B cell (primary cell): ENCODE results near the gene IGFL4. TPM values are rescaled to one million over a fixed set of nuclear protein-coding genes. Genes with fewer than 3 reads are reported as not detected.

Source experiments
- ATAC-seq: fragments of 200-7000 bp; cut with Tn5 transposase; one replicate; pipeline ENCODE4 v1.10.0; 2021; ENCODE audit warnings: low read depth, mild to moderate bottlenecking, moderate number of reproducible peaks, moderate library complexity
- CTCF ChIA-PET: fragments of 350-600 bp; sonication (Branson Sonifier 250); formaldehyde crosslinking; loops from one replicate; lab custom pipeline; 2021; ENCODE audit warnings: antibody characterized with exemption, inconsistent platforms; lab: Charles Lee
- POLR2A ChIA-PET: fragments of 350-600 bp; sonication (Branson Sonifier 250); formaldehyde crosslinking; loops from one replicate; lab custom pipeline; 2021; ENCODE audit warnings: antibody characterized with exemption; lab: Charles Lee
- DNase-seq: peaks from one replicate; pipeline ENCODE4 v3.0.0; 2013
- H2AFZ ChIP-seq: 2 replicates; pipeline ENCODE4 v1.6.1; 2012; ENCODE audit warnings: mild to moderate bottlenecking, low read depth, low read length; ENCODE audit not compliant: insufficient read depth, poor library complexity, severe bottlenecking
- H3K27ac ChIP-seq, 2 donors: 1 replicate in 1 of 2; 2 replicates in 1 of 2; pipeline ENCODE4 v1.5.1; 2012 to 2013; ENCODE audit warnings: low read length in 2 of 2, mild to moderate bottlenecking in 2 of 2, moderate library complexity in 1 of 2
- H3K27me3 ChIP-seq, 4 experiments: fragments of 200-600 bp in 1 of 4; sonication (generic) in 1 of 4; replicated peaks in 1 of 4; 1 replicate in 2 of 4; 2 replicates in 2 of 4; pipeline versions ENCODE4 v1.6.1 to v1.7.0; 2013 to 2016; ENCODE audit warnings: low read length in 3 of 4, mild to moderate bottlenecking in 2 of 4, mixed read lengths in 1 of 4, moderate library complexity in 1 of 4; ENCODE audit not compliant: insufficient read depth in 4 of 4, control insufficient read depth in 3 of 4; ENCODE audit errors: control extremely low read depth in 1 of 4
- H3K36me3 ChIP-seq, 2 experiments: replicated peaks in 1 of 2; 1 replicate in 1 of 2; 2 replicates in 1 of 2; pipeline versions ENCODE4 v1.6.1 to v1.7.1; 2013; ENCODE audit warnings: low read length in 1 of 2; ENCODE audit not compliant: insufficient read depth in 2 of 2, control insufficient read depth in 1 of 2; ENCODE audit errors: control extremely low read depth in 1 of 2, extremely low read depth in 1 of 2
- H3K4me1 ChIP-seq, 2 donors: fragments of 200-600 bp in 1 of 2; sonication (generic) in 1 of 2; 1 replicate in 1 of 2; 2 replicates in 1 of 2; pipeline versions ENCODE4 v1.5.1 to v1.6.1; 2013 to 2017; ENCODE audit warnings: low read length in 2 of 2; ENCODE audit not compliant: control insufficient read depth in 2 of 2, insufficient read depth in 2 of 2
- H3K4me2 ChIP-seq: replicated peaks from 2 replicates; pipeline ENCODE3; 2012; ENCODE audit warnings: mild to moderate bottlenecking, low read depth, low read length; ENCODE audit not compliant: poor library complexity, severe bottlenecking
- H3K4me3 ChIP-seq, 5 experiments: fragments of 200-600 bp in 1 of 5; sonication (generic) in 1 of 5; 1 replicate in 3 of 5; 2 replicates in 2 of 5; pipeline versions ENCODE4 v1.5.1 to v1.7.0; 2011 to 2016; ENCODE audit warnings: low read length in 4 of 5, mild to moderate bottlenecking in 4 of 5, low read depth in 2 of 5, control low read depth in 1 of 5, moderate library complexity in 1 of 5; ENCODE audit not compliant: insufficient read depth in 1 of 5; ENCODE audit errors: control extremely low read depth in 1 of 5, extremely low read depth in 1 of 5
- H3K79me2 ChIP-seq: fragments of 200-600 bp; sonication (generic); one replicate; pipeline ENCODE4 v1.6.0; 2016; ENCODE audit warnings: low read length; ENCODE audit not compliant: control insufficient read depth, insufficient read depth
- H3K9ac ChIP-seq: fragments of 200-600 bp; sonication (generic); 2 replicates; pipeline ENCODE4 v1.6.1; 2017; ENCODE audit warnings: mild to moderate bottlenecking, low read length, moderate library complexity
- H3K9me3 ChIP-seq, 3 donors: one replicate each; pipeline versions ENCODE4 v1.6.1 to v1.7.1; 2013; ENCODE audit warnings: low read length in 2 of 3; ENCODE audit not compliant: control insufficient read depth in 2 of 3, insufficient read depth in 1 of 3; ENCODE audit errors: control extremely low read depth in 1 of 3
- H4K20me1 ChIP-seq: 2 replicates; pipeline ENCODE4 v1.6.0; 2012; ENCODE audit warnings: mild to moderate bottlenecking, low read length; ENCODE audit not compliant: insufficient read depth, control insufficient read depth, poor library complexity, severe bottlenecking
- H3K27ac Mint-ChIP-seq: one replicate; pipeline ENCODE4 v1.8.0; 2021; ENCODE audit warnings: mixed read lengths
- H3K27me3 Mint-ChIP-seq: one replicate; pipeline ENCODE4 v1.8.0; 2021; ENCODE audit warnings: mixed read lengths
- H3K4me1 Mint-ChIP-seq: one replicate; pipeline ENCODE4 v1.8.0; 2021; ENCODE audit warnings: mixed read lengths
- H3K4me3 Mint-ChIP-seq: one replicate; pipeline ENCODE4 v1.8.0; 2021; ENCODE audit warnings: mixed read lengths
- H3K9me3 Mint-ChIP-seq: one replicate; pipeline ENCODE4 v1.8.0; 2022; ENCODE audit warnings: mixed read lengths; ENCODE audit not compliant: insufficient read depth
- EZH2 ChIP-seq: IDR thresholded peaks from 2 replicates; pipeline ENCODE4 v1.6.1; 2012; ENCODE audit warnings: borderline replicate concordance, low read depth, mild to moderate bottlenecking, moderate library complexity, low read length; ENCODE audit not compliant: insufficient read depth, poor library complexity, severe bottlenecking
- WGBS: methylation state at CpG from one replicate; pipeline ENCODE4 v1.1.5; 2013; ENCODE audit warnings: missing lambda C conversion rate; ENCODE audit not compliant: insufficient coverage; 5-methylcytosine and 5-hydroxymethylcytosine counted together
- intact Hi-C: fragments of 100-400 bp; cut with micrococcal nuclease; formaldehyde crosslinking; loops from one replicate; pipeline ENCODE4 v1.10.0; 2022
- polyA plus RNA-seq: library from polyadenylated mRNA; depleted of rRNA; stranded (reverse); fragments of >200 nt; gene quantifications from 2 replicates; pipeline ENCODE4 v1.2.3, GENCODE V29; 2012
- total RNA-seq, 2 donors: library from RNA; stranded (reverse); fragments of 120-200 nt in 1 of 2; gene quantifications; 1 replicate in 1 of 2; 2 replicates in 1 of 2; pipeline versions ENCODE4 v1.2.3 to v1.2.4, GENCODE V29; 2013 to 2022
- TF ChIP-seq, protein P1 (sequence below): fragments of 200-600 bp; IDR thresholded peaks from one replicate; pipeline ENCODE4 v1.8.0; 2022; ENCODE audit warnings: antibody characterized with exemption, mild to moderate bottlenecking

IGFL4 gene
- total and polyA plus RNA-seq, 2 donors (not counting 1 experiment from before 2014, with no cell fraction given), result not detected

DNA sequence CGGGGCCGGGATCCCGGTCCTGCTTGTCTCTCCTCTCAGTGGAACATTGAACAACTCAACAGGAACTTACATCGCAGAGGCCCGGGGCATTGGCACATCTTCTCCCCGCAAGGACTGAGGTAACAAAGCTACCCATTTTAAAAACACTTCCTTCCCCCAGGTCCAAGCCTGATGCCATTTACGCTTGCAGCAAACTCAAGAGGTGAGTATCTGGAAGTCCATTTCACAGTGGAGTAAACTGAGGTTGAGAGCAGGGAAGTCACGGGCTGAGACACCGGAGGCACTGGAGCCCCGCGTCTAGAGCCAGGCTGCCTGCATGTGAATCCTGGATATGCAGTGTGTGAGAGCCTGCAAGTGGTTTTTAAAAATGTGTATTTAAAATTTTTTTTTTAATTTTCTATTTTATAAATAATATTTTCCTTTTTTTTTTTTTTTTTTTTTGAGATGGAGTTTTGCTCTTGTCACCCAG, 17.5 kb downstream of the IGFL4 start:
- peaks cover 26% of the 10 kb centered on the region for H3K27me3 Mint-ChIP-seq
- intact Hi-C loops, result no loop called here
- no peaks in the 10 kb centered on the region for H3K4me1 Mint-ChIP-seq
- ChIA-PET CTCF (no interaction called here), POLR2A (no interaction called here)
- no peaks in the 10 kb centered on the region for H3K36me3 ChIP-seq
- no peak overlapping the region for H3K4me3 ChIP-seq
- no peak overlapping the region for H3K27ac Mint-ChIP-seq
- H4K20me1 ChIP-seq, result no peaks in the 10 kb centered on the region
- ATAC-seq (no peak), DNase-seq (no peak)
- no peak overlapping the region for H3K27ac ChIP-seq
- no peaks in the 10 kb centered on the region for H3K79me2 ChIP-seq
- no peak overlapping the region for H3K4me3 Mint-ChIP-seq
- no peak overlapping the region for H3K4me2 ChIP-seq
- H3K4me1 ChIP-seq, result no peaks in the 10 kb centered on the region
- TF ChIP-seq, protein P1, sequence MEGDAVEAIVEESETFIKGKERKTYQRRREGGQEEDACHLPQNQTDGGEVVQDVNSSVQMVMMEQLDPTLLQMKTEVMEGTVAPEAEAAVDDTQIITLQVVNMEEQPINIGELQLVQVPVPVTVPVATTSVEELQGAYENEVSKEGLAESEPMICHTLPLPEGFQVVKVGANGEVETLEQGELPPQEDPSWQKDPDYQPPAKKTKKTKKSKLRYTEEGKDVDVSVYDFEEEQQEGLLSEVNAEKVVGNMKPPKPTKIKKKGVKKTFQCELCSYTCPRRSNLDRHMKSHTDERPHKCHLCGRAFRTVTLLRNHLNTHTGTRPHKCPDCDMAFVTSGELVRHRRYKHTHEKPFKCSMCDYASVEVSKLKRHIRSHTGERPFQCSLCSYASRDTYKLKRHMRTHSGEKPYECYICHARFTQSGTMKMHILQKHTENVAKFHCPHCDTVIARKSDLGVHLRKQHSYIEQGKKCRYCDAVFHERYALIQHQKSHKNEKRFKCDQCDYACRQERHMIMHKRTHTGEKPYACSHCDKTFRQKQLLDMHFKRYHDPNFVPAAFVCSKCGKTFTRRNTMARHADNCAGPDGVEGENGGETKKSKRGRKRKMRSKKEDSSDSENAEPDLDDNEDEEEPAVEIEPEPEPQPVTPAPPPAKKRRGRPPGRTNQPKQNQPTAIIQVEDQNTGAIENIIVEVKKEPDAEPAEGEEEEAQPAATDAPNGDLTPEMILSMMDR, result no peak
- TF ChIP-seq EZH2, result no peak
- H3K9me3 ChIP-seq, result peaks cover 0 to 9% (median 0%) of the 10 kb centered on the region in 3 donors
- H2AFZ ChIP-seq, result no peak overlapping the region
- WGBS, result 35% methylated on average over 7 of the region's 11 CpGs
- peaks cover 0 to 27% (median 19%) of the 10 kb centered on the region in 4 experiments for H3K27me3 ChIP-seq
- H3K9me3 Mint-ChIP-seq, result no peaks in the 10 kb centered on the region
- H3K9ac ChIP-seq, result no peak overlapping the region

DNA sequence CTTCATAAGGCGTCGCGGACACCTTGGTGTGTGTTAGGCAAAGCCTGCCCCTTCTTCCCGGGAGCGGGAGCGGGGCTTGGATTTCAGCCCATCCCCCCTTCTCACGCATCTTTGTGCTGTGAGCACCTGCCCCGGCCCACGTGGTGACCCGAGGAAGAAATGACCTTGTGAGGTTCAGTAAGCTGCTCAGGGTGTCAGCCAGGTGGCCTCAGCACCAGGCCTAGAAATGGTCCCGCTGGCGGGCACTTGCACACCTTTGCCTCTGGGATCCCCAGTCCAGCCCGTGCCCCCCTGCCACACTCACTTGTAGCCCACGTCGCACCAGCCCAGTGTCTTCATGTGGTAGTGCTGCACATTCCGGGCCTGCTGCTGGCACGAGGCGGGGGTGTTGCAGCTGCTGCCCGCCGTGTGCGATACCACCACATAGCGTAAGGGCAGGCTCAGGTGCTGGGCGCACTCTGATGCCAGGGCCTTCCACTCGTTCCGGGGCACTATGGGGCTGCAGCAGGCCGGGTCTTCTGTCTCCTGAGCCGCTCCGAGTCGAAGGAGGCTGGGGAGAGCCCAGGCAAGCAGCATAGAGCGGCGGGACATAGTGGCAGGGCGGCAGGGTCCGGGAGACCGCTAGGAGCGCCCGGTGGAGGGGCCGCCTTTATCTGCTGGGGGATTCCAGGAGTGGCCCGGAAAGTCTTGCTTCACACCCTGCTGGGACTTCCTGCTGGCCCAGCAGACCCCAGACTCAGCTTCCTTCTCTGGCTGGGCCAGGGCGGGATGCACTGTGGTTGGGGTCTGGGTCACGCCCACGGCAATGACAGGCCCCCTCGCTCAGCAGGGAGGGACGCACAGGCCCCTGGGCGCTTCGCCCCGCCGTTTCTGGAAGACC, 18.1 kb downstream of the IGFL4 start, which contains the start of gene PGLYRP1:
Gene PGLYRP1, minus strand, starts transcription at position 623 of the 880 bp plus-strand sequence. Its CDS starts 32 bp downstream, at position 591.
- ATAC-seq (no peak), DNase-seq (no peak)
- peaks cover 0 to 22% (median 16%) of the 10 kb centered on the region in 4 experiments for H3K27me3 ChIP-seq
- no peak within 1 kb of the TSS for H2AFZ ChIP-seq
- Mint-ChIP-seq H3K9me3 (no peaks in the 10 kb centered on the region), H3K27ac (no peak within 1 kb of the TSS), H3K4me1 (no peaks in the 10 kb centered on the region), H3K27me3 (peaks cover 26% of the 10 kb centered on the region), H3K4me3 (no peak within 1 kb of the TSS)
- no peaks in the 10 kb centered on the region for H4K20me1 ChIP-seq
- peaks cover 0 to 9% (median 0%) of the 10 kb centered on the region in 3 donors for H3K9me3 ChIP-seq
- no peaks in the 10 kb centered on the region for H3K4me1 ChIP-seq
- no peak within 1 kb of the TSS for H3K4me2 ChIP-seq
- WGBS, result 39% methylated on average over 45 of the region's 47 CpGs
- POLR2A ChIA-PET, result no interaction called here
- no peaks in the 10 kb centered on the region for H3K36me3 ChIP-seq
- H3K4me3 ChIP-seq, result peak within 1 kb of the TSS in 1 of 5 experiments; percentile 9
- intact Hi-C loops, result no loop called here
- no peaks in the 10 kb centered on the region for H3K79me2 ChIP-seq
- TF ChIP-seq, protein P1, result no peak
- TF ChIP-seq EZH2, result no peak
- CTCF ChIA-PET, result no interaction called here
- no peak within 1 kb of the TSS for H3K27ac ChIP-seq
- H3K9ac ChIP-seq, result no peak within 1 kb of the TSS
